ENCODE measurements around the gene CAMK1D. TPM values are rescaled to one million over a fixed set of nuclear protein-coding genes. Genes with fewer than 3 reads are reported as not detected.

The CAMK1D gene
- polyA plus RNA-seq, 2 of the 4 experiments (the other 2 are of a cell fraction): 6.6 to 12.5 TPM

DNA sequence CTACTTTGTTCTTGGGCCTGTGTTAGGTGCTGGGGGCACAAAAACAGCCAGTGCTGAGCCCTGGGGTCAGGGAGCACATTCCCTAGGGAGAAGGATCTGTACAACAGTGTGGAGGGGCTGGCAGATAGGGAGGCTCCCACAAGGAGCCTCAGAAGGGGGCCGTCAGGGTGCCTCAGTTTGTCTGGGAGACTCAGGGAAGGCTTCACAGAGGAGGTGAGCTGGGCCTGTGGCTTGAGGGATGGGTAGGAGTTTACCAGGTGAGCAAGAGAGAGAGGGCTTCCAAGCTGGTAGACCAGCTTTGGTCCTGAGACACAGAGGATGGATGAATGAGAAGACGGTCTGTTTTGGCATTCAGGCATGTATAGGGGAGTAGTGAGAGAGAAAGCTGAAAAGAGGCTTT lies 52.1 kb downstream of the CAMK1D start (continued):
- no peak for TF ChIP-seq FOSB (CRISPR knock-in tag; IDR thresholded peaks at IDR 0.05)
- TF ChIP-seq, protein P1, sequence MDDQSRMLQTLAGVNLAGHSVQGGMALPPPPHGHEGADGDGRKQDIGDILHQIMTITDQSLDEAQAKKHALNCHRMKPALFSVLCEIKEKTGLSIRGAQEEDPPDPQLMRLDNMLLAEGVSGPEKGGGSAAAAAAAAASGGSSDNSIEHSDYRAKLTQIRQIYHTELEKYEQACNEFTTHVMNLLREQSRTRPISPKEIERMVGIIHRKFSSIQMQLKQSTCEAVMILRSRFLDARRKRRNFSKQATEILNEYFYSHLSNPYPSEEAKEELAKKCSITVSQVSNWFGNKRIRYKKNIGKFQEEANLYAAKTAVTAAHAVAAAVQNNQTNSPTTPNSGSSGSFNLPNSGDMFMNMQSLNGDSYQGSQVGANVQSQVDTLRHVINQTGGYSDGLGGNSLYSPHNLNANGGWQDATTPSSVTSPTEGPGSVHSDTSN (IDR thresholded peaks at IDR 0.05): no peak

DNA sequence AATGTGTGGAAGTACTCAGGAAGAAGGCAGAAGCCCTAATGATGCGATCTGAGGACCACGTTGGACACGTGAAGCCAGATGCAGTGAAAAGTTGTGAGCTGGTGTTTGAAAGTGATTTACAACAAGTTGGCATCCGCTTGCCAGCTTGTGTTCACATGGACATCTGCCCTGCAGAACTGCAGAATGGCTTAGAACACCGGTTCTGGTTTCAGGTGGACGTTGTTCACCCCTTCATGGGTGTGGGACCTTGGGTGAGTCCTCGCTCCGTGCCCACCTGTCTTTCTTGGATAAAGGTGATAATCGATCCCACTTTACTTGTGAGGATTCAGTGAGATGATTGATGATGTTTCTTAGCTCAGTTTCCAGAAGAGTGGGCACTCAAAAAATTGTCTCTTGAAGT lies 53.8 kb downstream of the CAMK1D start:
- Histone ChIP-seq H3K27ac (no peak overlapping the region), H3K4me1 (peaks cover 44% of the 10 kb centered on the region), H3K4me2 (no peak overlapping the region), H3K9me3 (no peaks in the 10 kb centered on the region), H3K4me3 (no peak overlapping the region)
- WGBS (ENCODE audit: missing lambda C conversion rate): 92% methylated on average over 9 of the region's 9 CpGs
- TF ChIP-seq HOXB5 (CRISPR knock-in tag; IDR thresholded peaks at IDR 0.05) (no peak), ZNF302 (CRISPR knock-in tag; IDR thresholded peaks at IDR 0.05) (no peak), JUN (IDR thresholded peaks at IDR 0.05) (no peak), HOXB13 (CRISPR knock-in tag; IDR thresholded peaks at IDR 0.05; ENCODE audit: low read depth) (no peak), ZFP36 (IDR thresholded peaks at IDR 0.05; ENCODE audit: borderline replicate concordance, partially characterized antibody) (no peak), RFX5 (IDR thresholded peaks at IDR 0.05) (no peak), CHD2 (IDR thresholded peaks at IDR 0.05; ENCODE audit: low read length, partially characterized antibody) (no peak), RARB (CRISPR knock-in tag; IDR thresholded peaks at IDR 0.05) (no peak), HEYL (CRISPR knock-in tag; IDR thresholded peaks at IDR 0.05) (no peak), MAFK (IDR thresholded peaks at IDR 0.05; ENCODE audit: partially characterized antibody) (no peak), TFCP2L1 (CRISPR knock-in tag; IDR thresholded peaks at IDR 0.05) (no peak), ZSCAN20 (CRISPR knock-in tag; IDR thresholded peaks at IDR 0.05) (no peak)
- TF ChIP-seq, protein P2, sequence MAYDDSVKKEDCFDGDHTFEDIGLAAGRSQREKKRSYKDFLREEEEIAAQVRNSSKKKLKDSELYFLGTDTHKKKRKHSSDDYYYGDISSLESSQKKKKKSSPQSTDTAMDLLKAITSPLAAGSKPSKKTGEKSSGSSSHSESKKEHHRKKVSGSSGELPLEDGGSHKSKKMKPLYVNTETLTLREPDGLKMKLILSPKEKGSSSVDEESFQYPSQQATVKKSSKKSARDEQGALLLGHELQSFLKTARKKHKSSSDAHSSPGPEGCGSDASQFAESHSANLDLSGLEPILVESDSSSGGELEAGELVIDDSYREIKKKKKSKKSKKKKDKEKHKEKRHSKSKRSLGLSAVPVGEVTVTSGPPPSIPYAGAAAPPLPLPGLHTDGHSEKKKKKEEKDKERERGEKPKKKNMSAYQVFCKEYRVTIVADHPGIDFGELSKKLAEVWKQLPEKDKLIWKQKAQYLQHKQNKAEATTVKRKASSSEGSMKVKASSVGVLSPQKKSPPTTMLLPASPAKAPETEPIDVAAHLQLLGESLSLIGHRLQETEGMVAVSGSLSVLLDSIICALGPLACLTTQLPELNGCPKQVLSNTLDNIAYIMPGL (CRISPR knock-in tag; IDR thresholded peaks at IDR 0.05; ENCODE audit: borderline replicate concordance): no peak
- TF ChIP-seq, protein P3, sequence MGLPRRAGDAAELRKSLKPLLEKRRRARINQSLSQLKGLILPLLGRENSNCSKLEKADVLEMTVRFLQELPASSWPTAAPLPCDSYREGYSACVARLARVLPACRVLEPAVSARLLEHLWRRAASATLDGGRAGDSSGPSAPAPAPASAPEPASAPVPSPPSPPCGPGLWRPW (IDR thresholded peaks at IDR 0.05): no peak
- TF ChIP-seq, protein P4, sequence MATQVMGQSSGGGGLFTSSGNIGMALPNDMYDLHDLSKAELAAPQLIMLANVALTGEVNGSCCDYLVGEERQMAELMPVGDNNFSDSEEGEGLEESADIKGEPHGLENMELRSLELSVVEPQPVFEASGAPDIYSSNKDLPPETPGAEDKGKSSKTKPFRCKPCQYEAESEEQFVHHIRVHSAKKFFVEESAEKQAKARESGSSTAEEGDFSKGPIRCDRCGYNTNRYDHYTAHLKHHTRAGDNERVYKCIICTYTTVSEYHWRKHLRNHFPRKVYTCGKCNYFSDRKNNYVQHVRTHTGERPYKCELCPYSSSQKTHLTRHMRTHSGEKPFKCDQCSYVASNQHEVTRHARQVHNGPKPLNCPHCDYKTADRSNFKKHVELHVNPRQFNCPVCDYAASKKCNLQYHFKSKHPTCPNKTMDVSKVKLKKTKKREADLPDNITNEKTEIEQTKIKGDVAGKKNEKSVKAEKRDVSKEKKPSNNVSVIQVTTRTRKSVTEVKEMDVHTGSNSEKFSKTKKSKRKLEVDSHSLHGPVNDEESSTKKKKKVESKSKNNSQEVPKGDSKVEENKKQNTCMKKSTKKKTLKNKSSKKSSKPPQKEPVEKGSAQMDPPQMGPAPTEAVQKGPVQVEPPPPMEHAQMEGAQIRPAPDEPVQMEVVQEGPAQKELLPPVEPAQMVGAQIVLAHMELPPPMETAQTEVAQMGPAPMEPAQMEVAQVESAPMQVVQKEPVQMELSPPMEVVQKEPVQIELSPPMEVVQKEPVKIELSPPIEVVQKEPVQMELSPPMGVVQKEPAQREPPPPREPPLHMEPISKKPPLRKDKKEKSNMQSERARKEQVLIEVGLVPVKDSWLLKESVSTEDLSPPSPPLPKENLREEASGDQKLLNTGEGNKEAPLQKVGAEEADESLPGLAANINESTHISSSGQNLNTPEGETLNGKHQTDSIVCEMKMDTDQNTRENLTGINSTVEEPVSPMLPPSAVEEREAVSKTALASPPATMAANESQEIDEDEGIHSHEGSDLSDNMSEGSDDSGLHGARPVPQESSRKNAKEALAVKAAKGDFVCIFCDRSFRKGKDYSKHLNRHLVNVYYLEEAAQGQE (IDR thresholded peaks at IDR 0.05): no peak
- TF ChIP-seq, protein P5, sequence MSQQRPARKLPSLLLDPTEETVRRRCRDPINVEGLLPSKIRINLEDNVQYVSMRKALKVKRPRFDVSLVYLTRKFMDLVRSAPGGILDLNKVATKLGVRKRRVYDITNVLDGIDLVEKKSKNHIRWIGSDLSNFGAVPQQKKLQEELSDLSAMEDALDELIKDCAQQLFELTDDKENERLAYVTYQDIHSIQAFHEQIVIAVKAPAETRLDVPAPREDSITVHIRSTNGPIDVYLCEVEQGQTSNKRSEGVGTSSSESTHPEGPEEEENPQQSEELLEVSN (IDR thresholded peaks at IDR 0.05; ENCODE audit: borderline replicate concordance, low read depth): no peak
- DNase-seq (ENCODE audit: low read depth in 1 of 2, low spot score in 1 of 2) (no peak), FAIRE-seq (no peak), ATAC-seq (no peak)
- ChIA-PET CTCF (interaction anchor here (0.6 to 1.0 kb wide), 2 partner anchors 300 to 318 kb away, joined by 3 read pairs; no protein-coding TSS in a partner anchor), POLR2A (no interaction called here)
